ES-I3 (cell line): ENCODE data around the gene DAB2IP.

ENCODE experiments used
- H3K36me3 ChIP-seq: 2 replicates; pipeline ENCODE4 v1.6.1; 2013; ENCODE audit warnings: mild to moderate bottlenecking, low read length, control low read depth, moderate library complexity; ENCODE audit not compliant: insufficient read depth
- H3K4me1 ChIP-seq: 2 replicates; pipeline ENCODE4 v1.6.1; 2013; ENCODE audit warnings: mild to moderate bottlenecking, control low read depth, low read length; ENCODE audit not compliant: insufficient read depth
- H3K9ac ChIP-seq: 2 replicates; pipeline ENCODE4 v1.6.1; 2013; ENCODE audit warnings: low read depth, mild to moderate bottlenecking, low read length, moderate library complexity
- H3K9me3 ChIP-seq: 2 replicates; pipeline ENCODE4 v1.6.1; 2013; ENCODE audit warnings: mild to moderate bottlenecking, low read length, moderate library complexity; ENCODE audit not compliant: control insufficient read depth, insufficient read depth

Gene DAB2IP

DNA sequence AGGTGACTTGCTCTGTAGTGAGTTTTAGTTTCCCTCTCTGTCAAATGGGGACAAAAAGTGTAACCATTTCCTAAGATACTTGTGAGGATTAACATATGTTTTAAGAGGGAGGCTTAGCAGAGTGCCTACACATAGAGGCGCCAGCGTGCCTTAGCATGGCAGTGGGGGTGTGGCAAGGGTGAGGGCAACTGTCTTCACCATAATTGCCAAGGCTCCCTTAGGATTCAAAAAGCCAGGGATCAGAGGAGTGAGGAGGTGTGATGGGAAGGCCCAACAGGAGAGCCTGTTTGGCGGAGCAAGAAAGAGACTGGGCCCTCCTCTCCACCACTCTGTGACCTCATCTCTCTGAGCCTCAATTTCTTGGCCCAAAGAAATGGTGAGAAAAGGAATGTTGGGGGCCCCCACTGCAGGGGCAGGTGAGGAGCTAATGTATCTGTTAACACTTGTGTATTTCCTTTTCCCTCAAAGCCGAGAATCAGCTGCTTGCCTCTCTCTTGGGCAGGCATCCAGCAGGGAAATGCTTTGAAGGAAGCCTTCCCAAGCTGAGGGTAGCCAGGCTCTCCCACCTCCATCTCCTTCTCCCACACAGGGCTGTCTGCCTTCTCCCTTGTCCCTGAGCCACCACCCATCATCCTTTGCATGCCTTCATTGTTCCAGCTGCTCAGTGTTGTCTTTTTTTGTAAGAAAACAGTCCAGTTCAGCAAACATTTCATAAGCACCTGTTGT, 76.0 kb downstream of the DAB2IP start:
- Histone ChIP-seq H3K36me3 (no peaks in the 10 kb centered on the region), H3K4me1 (peaks cover 12% of the 10 kb centered on the region; the same call in 1 of the 2 replicates), H3K9ac (no peak overlapping the region), H3K9me3 (no peaks in the 10 kb centered on the region)

DNA sequence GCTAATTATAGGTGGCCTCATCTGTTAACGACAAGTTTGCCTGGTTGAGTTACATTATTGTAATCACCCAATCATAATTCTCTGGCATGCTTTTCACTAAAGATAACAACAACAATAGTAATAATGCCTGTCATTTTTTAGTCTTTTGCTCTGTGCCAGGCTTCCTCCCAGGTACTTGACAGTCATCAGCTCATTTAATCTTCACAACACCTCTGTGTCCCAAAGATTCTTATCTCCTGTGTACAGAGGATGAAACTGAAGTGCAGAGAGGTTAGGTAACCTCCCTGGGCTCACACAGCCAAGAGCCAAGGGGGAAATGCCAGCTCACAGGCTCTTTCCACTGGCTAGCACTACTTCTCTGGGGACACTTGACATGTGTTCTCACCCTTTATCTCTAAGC, 77.5 kb downstream of the DAB2IP start:
- no peaks in the 10 kb centered on the region for H3K36me3 ChIP-seq
- no peaks in the 10 kb centered on the region for H3K9me3 ChIP-seq
- H3K9ac ChIP-seq = no peak overlapping the region
- H3K4me1 ChIP-seq = peaks cover 12% of the 10 kb centered on the region; the same call in 1 of the 2 replicates

DNA sequence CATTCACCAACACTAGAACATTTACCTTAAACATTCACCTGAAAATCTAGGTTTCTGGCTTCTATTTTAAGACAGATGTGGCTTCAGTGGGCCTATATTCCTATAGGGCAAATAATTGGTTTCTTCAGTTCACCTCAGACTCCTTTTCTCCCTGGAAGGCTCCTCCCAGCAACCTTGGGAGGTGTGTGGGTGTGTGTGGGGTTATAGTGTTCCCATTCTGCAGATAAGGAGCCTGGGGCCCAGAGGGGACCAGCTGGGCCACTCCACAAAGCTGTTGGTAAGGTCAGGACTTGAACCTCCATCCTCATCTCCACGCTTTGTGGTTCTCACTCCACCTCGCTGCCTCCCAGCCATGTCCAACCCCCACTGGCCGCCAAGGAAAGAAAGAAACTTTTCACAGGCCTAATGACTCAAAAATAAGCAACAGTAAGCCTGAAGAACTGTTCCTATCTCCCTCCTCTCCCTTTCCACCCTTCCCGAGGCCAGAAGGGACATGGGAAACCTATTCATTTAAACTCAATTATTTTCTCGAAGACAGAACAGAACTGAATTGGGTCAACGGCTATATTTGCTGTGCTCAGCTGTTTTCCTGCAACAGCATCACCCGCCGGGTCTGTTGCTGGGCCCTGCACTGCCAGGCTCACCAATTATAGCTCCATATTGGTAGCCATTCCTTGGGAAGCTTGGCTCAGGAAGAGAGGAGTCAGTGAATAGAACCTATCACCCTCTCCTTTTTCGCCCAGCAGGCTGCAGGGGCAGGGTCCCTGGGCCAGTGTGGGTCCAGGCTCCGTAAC, 78.5 kb downstream of the DAB2IP start:
- no peaks in the 10 kb centered on the region for H3K36me3 ChIP-seq
- H3K9me3 ChIP-seq = no peaks in the 10 kb centered on the region
- peaks cover 17% of the 10 kb centered on the region; the same call in 1 of the 2 replicates for H3K4me1 ChIP-seq
- no peak overlapping the region for H3K9ac ChIP-seq

DNA sequence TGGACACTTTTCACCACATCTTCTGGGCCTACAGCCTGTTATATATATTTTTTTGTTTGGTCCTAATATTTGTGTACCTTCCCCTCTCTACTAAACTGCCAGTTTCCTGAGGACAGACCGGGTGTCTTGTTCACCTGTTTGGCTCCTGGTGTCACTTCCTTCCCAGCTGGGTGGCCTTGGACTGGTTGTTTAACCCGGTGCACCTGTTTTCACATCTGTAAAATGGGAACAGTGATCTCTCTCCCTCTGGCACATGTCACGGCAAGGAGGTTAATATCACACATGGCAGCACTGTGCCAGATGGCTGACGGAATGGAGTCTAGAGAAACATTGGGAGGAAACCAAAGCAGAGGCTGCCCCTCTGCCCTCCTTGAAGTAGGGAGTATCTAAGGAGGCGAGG, 79.7 kb downstream of the DAB2IP start:
- no peak overlapping the region for H3K9ac ChIP-seq
- H3K4me1 ChIP-seq = peaks cover 17% of the 10 kb centered on the region; the same call in 1 of the 2 replicates
- H3K36me3 ChIP-seq = no peaks in the 10 kb centered on the region
- H3K9me3 ChIP-seq = no peaks in the 10 kb centered on the region

DNA sequence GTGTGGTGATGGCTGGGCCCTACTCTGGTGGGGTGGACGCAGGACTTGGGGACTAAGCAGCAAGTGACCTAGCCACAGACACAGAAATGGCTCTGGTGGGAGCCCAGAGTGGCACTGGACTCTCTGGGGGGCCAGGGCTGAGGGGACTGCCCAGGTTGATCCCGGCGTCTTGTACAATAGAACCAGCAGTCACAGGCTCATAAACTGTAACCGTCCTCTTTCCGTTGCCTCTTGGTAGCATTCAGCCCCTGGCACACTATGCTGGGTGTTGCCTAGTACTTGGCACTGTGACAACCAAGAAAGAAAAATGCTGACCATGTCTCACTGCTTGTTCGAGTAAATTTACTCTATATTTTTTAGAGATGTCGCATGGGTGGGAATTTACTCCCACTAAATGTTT, 80.5 kb downstream of the DAB2IP start:
- no peak overlapping the region for H3K9ac ChIP-seq
- no peaks in the 10 kb centered on the region for H3K9me3 ChIP-seq
- peaks cover 14% of the 10 kb centered on the region; the same call in 1 of the 2 replicates for H3K4me1 ChIP-seq
- H3K36me3 ChIP-seq = no peaks in the 10 kb centered on the region

DNA sequence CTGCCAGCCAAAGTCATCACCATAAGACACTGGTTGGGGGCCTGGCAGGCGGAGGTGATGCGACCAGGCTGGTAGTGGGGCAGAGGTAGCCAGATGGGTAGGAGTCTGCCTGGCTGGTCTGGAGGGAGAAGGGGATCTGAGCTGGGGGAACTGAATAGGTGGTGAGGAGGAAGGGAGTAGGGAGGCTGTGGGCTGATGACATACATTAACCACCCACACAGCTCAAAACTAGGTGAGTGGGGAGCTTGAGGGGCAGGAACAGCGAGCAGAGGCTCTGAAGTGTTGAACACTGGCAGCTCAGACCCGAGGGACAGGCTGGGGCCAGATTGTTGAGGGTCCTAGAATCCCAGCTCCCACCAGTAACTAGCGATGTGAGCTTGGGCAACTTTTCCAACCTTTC, 81.0 kb downstream of the DAB2IP start:
- Histone ChIP-seq H3K9ac (no peak overlapping the region), H3K36me3 (no peaks in the 10 kb centered on the region), H3K4me1 (peaks cover 13% of the 10 kb centered on the region; the same call in 1 of the 2 replicates), H3K9me3 (no peaks in the 10 kb centered on the region)

DNA sequence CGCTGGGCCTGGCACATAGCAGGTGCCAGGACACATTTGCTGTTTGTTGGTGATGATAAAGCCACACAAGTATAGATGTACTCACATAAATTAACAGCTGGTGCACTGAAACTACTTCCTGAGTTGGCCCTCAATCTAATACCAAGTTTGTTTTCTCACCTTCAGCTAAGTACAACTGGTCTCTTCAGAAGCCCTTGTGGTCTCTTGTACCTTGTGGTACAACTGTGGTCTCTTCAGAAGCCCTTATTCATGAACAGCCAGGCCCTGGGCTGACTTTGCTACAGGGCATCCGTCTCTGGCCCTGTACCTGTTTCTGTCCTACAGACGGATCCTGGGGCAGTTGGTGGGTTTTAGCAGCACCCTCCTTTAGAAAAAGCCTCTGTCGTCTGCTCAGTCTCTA, 81.5 kb downstream of the DAB2IP start:
- H3K9me3 ChIP-seq = no peaks in the 10 kb centered on the region
- H3K36me3 ChIP-seq = no peaks in the 10 kb centered on the region
- H3K9ac ChIP-seq = no peak overlapping the region
- H3K4me1 ChIP-seq = peaks cover 16% of the 10 kb centered on the region; the same call in 1 of the 2 replicates

DNA sequence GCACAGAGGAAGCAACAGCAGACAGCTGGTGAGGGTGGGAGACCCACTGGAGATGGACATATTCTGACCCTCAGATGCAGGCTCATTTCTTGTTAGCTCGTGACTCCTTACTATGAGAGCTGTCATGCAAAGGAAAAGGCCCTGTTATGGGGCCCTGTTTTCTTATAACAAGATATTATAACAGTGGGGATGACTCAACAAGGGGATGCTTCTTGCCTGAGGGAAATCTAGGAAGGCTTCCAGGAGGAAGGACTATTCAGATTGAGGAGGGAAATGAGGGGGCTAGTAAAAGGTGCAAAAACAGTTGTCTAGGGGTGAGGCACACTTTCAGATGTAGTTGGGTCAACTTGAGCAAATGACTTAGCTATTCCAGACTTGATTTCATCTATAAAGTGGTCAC, 83.0 kb downstream of the DAB2IP start:
- Histone ChIP-seq H3K9me3 (no peaks in the 10 kb centered on the region), H3K9ac (no peak overlapping the region), H3K4me1 (peaks cover 32% of the 10 kb centered on the region), H3K36me3 (no peaks in the 10 kb centered on the region)

DNA sequence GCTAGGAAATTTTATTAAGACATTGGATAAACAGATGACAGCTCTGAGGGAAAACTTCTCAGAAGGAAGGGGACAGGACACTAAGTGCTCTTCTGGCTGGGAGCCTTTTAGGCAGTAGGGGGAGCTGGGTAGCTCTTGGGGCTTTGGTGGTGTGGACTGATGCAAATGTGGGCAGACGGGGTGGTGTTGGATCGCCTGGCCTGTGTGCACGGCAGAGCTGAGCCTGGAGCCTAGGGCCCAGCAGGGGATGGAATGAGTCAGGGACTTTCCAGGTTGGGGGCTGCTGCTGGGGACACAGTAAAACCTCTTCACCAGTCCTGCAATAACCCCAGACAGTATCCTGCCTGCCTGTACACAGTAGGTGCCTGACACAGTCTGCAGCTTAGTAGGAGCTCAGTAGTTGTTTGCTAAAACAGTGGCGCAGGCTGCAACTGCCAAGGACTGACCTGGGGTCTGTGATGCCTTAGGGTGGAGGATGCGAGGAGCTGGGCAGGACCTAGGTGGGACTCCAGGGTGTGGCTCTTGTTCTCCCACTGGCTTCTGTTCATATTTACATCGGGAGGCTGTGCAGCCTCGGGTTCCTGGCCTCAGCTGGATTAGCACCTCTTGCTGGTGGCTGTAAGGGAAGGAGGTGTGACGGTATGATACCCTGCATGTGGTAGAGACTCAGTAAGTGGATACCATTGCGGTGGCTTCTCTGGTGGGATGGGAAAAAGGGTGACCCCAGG, 83.8 kb downstream of the DAB2IP start:
- Histone ChIP-seq H3K9ac (0 out of 2 replicates have a peak overlapping the region, but pooled peaks have one; percentile 56), H3K36me3 (no peaks in the 10 kb centered on the region), H3K9me3 (no peaks in the 10 kb centered on the region), H3K4me1 (peaks cover 33% of the 10 kb centered on the region)

DNA sequence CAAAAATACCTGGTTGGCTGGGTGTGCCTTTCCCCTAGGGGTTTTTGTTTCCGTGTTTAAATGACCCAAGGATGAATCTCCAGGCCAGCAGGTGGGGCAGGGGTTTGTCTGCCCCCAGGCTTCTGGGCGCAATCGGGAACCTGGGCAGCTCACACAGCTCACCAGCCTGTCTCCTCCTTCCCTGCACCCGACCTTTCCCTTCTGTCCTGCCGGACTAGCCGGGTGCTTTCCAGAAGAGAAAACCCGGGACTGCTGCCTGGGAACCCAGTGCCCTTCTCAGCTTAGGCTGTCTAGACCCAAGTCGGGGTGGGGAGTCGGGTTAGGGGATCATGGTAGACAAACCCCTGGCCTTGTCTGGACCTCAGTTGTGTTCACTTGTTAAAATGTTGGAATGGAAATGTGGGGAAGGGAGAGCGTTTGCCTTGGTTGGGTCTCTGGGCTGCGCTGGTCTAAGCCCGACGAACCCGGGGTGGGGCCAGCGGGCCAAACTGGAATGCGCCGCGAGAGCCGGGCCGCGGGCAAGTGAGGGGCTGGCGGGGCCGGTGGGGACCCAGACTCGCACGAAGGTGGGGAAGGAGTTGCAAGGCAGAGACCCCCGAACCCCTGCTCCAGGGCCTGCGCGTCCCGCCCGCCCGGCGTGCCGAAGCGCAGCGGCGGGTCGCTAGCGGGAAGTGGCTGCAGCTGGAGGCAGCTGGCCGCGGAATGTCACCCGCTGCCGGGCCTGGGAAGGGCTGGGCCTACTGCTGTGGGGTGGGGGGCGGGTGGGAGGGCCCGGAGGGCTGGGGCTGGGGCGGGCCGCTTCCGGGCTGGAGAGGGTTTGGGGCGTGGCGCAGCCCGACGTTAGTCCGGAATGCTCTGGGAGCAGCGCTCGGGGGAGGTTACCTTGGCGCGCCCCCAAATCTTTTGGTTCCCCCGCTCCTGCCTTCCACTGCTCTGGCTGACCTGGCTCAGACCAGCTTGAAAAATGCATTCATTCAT, 84.6 kb downstream of the DAB2IP start:
- Histone ChIP-seq H3K9me3 (no peaks in the 10 kb centered on the region), H3K4me1 (peaks cover 35% of the 10 kb centered on the region), H3K9ac (peak overlapping the region; percentile 83), H3K36me3 (no peaks in the 10 kb centered on the region)

DNA sequence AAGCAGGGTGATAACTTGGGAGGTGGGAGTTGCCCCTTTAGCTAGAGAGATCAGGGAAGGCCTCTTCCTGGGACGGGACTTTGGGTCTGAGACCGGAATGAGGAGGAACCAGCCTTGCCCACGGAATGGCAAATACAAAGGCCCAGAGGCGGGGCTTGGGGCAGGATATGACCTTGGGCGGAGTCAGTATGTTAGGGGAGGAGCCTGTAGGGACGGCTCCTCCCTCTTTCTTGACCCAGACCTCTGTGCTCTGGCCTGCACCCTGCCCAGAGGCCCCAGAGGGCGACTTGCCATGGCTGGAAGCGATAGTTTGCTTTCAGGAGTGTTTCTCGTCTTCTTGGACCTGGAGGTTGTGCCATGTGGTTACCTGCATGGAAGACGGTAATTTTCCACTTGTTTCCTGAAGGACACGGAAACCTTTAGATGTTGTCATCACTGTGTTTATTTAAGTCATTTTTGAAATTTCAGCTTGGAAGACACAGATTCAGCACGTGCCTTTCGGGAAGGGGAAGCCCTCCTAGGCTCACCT, 85.6 kb downstream of the DAB2IP start:
- H3K4me1 ChIP-seq = peaks cover 44% of the 10 kb centered on the region

DNA sequence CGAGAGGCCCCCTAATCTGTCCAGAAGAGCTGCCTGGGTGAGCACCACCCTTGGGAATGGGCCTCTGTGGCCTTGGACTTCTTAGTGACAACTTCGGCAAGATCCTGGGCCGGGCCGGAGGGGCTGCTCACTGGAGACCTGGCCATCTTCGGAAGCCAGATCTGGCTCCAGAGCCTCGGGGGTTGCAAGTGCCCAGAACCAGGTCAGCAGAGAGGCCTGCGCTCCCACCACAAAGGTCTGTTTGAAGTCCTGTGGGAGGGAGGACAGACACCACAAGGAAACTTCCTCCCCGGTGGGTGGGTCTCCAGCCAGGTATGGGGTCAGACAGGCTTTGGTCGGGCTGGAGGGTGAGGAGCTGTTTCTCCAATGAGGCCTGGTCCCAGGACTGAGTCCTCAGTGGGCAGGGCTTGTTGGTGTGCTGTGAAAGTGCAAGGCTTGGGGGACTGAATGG, 86.1 kb downstream of the DAB2IP start:
- H3K9ac ChIP-seq = peak overlapping the region; percentile 83; the same call in 1 of the 2 replicates
- peaks cover 44% of the 10 kb centered on the region for H3K4me1 ChIP-seq
- no peaks in the 10 kb centered on the region for H3K36me3 ChIP-seq
- H3K9me3 ChIP-seq = no peaks in the 10 kb centered on the region

More for the DNA sequence above, 85.6 kb downstream of the DAB2IP start:
- Histone ChIP-seq H3K9me3 (no peaks in the 10 kb centered on the region), H3K36me3 (no peaks in the 10 kb centered on the region), H3K9ac (peak overlapping the region; percentile 83)

DNA sequence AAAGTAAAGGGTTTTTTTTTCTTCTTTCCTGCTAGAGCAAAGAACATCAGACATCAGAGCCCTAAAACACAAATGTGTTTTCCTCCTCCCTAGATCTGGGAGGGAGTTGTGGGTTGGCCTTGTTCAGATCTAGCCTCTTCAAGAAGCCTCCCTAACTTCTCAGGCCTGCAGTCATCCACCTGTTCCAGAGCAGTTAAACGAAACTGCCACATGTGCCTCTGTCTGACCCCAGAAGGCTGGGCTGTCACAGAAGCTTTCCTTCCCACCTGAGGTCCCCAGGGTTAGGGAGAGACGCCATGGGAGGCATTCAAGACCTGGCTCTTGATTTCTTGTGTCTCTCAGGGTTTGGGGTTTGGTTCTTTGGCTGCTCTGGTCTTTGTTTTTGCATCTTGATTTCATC, 87.0 kb downstream of the DAB2IP start:
- Histone ChIP-seq H3K9ac (no peak overlapping the region), H3K36me3 (no peaks in the 10 kb centered on the region), H3K9me3 (no peaks in the 10 kb centered on the region), H3K4me1 (peaks cover 44% of the 10 kb centered on the region)
